GM19099 (cell line): Measurements from ENCODE around the gene COLEC11.

Experiments
- POLR2A ChIP-seq: IDR thresholded peaks from 3 replicates; pipeline ENCODE4 v1.6.1; 2011; ENCODE audit warnings: low read depth; ENCODE audit not compliant: insufficient read length; ENCODE audit errors: extremely low read depth

COLEC11 gene

DNA sequence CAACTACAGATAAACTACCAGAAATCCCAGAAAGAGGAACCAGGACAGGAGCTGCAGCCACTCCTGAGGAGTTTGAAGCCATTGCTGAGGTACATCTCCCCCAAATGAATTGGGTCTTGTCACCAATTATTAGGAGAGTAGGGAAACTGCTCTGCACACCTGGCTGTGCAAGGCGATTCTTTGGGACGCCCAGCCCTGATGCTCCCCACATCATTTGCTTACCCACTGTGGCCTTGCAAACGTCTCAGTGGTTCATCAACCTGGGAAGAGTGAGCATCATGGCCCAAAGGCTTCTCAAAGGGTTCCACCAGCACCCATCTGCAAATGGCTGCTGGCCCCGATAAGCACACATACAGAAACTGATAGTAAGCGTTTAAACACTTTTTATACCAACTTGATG, 86.7 kb downstream of the COLEC11 start:
- TF ChIP-seq POLR2A = no peak

DNA sequence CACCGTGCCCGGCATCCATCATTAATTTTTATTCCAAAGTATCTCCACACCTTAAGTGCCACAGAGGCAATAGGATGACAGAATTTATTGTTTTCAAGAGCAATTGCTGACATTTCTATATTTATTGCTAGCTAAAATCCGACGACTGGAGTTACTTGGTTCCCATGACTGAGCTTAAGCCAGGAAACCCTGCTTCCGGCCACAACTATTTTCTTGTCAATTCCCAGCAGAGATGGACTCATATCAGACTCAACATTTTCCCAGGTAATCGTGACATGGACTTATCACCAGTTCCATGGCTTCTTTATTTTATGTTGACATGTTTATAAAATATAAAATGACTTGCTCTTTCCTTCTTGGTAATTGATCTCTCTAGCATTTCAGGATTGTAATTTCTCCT, 87.9 kb downstream of the COLEC11 start:
- TF ChIP-seq POLR2A = no peak

DNA sequence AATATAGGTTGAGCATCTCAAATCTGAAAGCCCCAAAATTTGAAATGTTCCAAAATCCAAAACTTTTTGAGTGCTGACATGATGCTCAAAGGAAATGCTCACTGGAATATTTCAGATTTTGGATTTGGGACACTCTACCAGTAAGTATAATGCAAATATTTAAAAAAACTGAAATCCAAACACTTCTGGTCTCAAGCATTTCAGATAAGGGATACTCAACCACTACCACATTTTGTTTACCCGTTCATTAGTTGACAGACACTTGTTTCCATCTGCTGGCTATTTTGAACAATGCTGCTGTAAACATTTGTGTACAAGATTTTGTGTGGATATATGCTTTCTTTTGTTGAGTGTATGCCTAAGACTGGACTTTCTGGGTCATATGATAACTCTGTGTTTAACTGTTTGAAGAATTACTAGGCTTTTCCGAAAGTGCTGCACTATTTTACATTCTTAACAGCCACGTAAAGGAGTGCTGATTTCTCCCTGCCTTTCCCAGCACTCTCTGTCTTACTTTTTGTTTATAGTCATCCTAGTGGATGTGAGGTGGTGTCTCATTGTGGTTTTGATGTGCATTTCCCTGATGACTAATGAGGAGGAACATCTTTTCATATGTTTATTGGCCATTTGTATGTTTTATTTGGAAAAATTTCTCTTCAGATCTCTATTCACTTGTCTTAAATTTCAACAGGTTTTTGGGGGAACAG, 89.0 kb downstream of the COLEC11 start:
- no peak for TF ChIP-seq POLR2A

DNA sequence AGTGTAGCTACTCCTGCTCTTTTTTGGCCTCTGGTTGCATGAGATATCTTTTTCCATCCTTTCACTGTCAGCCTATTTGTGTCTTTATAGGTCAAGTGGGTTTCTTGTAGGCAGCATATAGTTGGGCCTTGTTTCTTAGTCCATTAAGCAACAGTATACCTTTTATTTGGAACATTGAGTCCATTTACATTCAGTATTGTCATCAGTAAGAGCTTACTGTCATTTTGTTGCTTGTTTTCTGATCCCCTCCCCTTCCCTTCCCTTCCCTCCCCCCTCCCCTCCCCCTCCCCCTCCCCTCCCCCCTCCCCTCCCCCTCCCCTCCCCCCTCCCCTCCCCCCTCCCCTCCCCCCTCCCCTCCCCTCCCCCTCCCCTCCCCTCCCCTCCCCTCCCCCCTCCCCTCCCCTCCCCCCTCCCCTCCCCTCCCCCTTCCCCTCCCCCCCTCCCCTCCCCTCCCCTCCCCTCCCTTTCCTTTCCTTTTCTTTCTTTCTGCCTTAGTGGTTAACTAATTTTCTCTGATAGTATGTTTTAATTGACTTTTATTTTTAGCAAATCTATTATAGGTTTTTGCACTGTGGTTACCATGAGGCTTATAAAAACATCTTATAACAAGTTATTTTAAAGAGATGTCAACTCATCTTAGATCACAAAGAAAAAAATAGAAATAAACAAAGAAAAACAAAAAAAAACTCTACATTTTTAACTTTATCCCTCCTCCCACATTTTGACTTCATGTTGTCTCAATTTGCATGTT, 95.3 kb downstream of the COLEC11 start:
- TF ChIP-seq POLR2A = no peak

DNA sequence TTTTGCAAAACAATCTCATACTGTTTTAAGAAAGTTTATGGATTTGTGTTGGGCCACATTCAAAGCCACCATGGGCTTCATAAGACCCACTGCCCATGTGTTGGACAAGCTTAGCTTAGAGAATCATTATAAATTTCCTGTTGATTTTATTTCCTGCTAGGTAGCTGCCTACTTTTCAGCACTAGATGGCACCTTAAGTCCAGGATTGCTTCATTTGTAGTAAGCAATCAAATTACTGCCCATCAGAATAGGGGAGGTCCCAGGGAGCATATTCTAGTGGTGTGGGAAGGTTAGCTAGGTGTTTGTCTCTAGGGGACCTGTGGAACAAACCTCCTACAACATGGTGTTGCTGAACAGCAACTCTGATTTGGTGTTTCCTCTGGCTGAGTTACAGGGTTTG, 97.5 kb downstream of the COLEC11 start:
- TF ChIP-seq POLR2A = no peak
